Fibroblast of lung (primary cell): ENCODE measurements around the gene NAP1L4.
"Not testable (repeated sequence)": the region's sequence is repeated elsewhere in the genome, so short reads cannot be mapped to it uniquely, and the experiment has no call there.

Source experiments
- EZH2 ChIP-seq: IDR thresholded peaks from 2 replicates; pipeline ENCODE4 v1.5.1; 2012; ENCODE audit warnings: low read length, control low read depth, mild to moderate bottlenecking; ENCODE audit errors: missing control alignments
- TF ChIP-seq, protein P1 (sequence below), 2 donors: IDR thresholded peaks in 1 of 2; conservative IDR thresholded peaks in 1 of 2; 1 replicate in 1 of 2; 2 replicates in 1 of 2; pipeline ENCODE4 v1.5.1; 2011 to 2012; ENCODE audit warnings: low read length in 2 of 2, control low read depth in 1 of 2, inconsistent platforms in 1 of 2, low read depth in 1 of 2, mild to moderate bottlenecking in 1 of 2

DNA sequence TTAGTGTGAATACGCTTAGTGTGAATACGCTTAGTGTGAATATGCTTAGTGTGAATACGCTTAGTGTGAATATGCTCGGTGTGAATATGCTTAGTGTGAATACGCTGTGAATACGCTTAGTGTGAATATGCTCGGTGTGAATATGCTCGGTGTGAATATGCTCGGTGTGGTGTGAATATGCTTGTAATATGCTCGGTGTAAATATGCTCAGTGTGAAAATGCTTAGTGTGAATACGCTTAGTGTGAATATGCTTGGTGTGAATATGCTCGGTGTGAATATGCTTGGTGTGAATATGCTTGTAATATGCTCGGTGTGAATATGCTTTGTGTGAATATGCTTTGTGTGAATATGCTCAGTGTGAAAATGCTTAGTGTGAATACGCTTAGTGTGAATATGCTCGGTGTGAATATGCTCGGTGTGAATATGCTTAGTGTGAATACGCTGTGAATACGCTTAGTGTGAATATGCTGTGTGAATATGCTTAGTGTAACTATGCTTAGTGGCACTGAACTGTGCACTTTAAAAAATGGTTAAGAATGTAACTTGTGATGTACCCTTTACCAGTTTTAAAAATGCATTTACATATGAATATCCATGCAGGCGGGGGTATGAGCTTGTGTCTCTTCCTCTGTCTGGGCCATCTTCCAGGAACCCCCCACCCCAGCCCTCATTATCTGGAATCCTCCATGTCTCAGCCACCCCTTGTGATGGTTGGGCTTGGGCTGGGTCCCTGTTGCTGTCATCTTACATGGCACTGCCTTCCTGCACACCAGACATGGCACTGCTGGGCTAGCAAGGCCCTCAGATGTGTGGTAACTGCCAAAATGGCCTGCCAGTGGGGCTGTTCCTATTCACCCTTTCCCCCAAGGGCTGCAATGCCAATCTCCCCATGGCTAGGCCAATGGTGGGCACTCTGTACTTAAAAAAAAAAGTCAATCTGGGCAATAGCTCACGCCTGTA, 53.4 kb downstream of the NAP1L4 start:
- TF ChIP-seq, protein P1, sequence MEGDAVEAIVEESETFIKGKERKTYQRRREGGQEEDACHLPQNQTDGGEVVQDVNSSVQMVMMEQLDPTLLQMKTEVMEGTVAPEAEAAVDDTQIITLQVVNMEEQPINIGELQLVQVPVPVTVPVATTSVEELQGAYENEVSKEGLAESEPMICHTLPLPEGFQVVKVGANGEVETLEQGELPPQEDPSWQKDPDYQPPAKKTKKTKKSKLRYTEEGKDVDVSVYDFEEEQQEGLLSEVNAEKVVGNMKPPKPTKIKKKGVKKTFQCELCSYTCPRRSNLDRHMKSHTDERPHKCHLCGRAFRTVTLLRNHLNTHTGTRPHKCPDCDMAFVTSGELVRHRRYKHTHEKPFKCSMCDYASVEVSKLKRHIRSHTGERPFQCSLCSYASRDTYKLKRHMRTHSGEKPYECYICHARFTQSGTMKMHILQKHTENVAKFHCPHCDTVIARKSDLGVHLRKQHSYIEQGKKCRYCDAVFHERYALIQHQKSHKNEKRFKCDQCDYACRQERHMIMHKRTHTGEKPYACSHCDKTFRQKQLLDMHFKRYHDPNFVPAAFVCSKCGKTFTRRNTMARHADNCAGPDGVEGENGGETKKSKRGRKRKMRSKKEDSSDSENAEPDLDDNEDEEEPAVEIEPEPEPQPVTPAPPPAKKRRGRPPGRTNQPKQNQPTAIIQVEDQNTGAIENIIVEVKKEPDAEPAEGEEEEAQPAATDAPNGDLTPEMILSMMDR (conservative IDR thresholded peaks at IDR 0.05 in 1 of 2, IDR thresholded peaks at IDR 0.05 in 1 of 2; ENCODE audit: low read depth in 1 of 2, low read length in 2 of 2) = not testable (repeated sequence)
- not testable (repeated sequence) for TF ChIP-seq EZH2
